ENCODE measurements around the gene LHX3.
"Not testable (repeated sequence)": the region's sequence is repeated elsewhere in the genome, so short reads cannot be mapped to it uniquely, and the experiment has no call there.

LHX3 gene

DNA sequence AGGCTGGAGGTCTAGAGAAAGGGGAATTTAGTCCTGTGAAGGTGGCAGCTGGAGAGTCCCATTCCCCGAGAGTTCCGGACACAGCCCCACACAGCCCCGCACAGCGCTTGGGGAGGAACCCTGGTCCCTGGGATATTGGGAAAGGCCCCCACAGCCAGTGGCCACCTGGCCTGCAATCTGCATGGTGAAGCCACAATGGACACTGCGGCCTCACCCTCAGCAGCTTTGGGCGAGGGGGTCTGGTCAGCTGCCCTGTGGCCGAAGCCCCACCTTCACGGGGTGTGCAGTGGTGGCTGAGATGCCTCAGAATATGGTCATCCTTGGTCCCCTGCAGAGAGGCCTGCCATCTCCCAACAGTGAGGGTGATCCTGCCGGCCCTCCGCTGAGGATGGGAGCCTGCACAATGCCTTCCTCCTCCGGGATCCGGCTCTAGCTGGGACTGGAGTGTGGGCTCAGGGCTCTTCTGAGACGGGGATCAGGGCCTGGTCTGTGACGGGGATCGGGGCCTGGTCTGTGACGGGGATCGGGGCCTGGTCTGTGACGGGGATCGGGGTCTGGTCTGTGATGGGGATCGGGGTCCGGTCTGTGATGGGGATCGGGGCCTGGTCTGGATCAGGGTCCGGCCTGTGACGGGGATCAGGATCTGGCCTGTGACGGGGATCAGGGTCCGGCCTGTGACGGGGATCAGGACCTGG lies 52.9 kb downstream of the LHX3 start:
- DNase-seq = no peak

DNA sequence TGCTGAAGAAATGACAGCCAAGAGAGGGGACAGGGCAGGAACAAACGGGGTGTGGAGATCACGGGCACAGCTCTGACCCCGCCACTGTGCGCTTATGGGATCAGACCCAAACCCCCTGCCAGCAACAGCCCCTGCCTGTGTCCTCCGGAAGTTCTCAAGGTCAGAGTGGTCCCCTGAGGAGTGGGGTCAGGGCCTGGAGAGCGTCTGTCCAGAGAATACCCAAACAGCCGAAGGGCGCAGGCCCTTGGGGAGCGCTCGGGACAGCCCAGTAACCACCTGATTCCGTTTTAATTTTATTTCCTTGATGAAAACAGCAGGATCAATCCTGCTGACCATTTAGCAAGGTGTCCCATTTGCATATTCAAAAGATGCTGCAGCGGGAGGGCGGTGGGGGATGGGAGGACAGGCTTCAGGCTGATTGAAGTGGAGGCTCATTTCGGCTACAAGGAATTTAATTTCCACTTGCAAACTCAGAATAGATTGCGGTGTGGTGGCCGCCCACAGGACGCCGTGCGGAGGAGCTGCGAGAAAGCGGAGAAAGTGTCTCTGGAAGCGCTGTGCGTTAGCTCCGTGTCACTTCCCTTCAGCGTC lies 53.6 kb downstream of the LHX3 start:
- no peak for DNase-seq

- DNase-seq = not testable (repeated sequence)
These were observed 54.2 kb downstream of the LHX3 start for GRCh38 chr9:136150664-136151213.

DNA sequence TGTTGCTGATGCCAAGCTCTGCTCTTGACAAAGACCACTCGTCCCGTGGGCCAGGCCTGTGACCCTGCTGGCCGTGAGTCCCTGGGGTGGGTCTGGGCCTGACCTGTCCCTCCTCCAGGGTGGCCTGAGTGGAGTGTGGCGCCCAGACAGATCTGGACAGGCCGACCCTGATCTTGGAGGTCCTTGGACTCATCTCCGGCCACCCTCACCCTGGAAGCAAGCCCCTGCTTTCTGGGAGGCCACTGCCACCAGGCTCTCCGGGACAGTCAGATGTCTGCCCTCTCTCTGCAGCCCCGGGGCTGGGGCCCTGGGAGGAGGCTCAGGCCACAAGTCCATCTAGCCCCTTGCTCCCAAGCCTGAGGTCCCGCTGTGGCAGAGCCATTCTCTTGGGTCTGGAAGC lies 55.1 kb downstream of the LHX3 start:
- DNase-seq = no peak

DNA sequence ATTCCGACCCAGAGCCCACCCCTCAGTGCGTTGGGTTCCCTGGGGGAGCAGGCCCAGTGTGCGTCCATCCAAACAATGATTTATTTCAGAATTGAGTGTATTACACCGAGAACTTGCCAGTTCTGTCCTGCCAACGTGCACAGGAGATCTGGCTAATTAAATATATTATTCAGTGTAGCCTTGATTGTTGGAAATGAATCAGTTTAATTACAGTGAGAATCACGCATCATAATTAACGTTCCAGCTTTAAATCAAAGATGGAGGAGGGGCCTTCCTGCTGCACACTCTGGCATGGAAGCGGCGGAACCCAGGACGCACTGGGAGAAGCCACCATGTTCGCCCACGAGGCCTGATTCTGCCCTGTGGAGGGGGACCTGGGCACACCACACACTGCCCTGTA lies 55.6 kb downstream of the LHX3 start:
- DNase-seq = no peak

- no peak for DNase-seq
These were observed 56.2 kb downstream of the LHX3 start for GRCh38 chr9:136148766-136149165.

GRCh38 chr9:136147890-136148714 lies 56.8 kb downstream of the LHX3 start:
- DNase-seq = no peak

DNA sequence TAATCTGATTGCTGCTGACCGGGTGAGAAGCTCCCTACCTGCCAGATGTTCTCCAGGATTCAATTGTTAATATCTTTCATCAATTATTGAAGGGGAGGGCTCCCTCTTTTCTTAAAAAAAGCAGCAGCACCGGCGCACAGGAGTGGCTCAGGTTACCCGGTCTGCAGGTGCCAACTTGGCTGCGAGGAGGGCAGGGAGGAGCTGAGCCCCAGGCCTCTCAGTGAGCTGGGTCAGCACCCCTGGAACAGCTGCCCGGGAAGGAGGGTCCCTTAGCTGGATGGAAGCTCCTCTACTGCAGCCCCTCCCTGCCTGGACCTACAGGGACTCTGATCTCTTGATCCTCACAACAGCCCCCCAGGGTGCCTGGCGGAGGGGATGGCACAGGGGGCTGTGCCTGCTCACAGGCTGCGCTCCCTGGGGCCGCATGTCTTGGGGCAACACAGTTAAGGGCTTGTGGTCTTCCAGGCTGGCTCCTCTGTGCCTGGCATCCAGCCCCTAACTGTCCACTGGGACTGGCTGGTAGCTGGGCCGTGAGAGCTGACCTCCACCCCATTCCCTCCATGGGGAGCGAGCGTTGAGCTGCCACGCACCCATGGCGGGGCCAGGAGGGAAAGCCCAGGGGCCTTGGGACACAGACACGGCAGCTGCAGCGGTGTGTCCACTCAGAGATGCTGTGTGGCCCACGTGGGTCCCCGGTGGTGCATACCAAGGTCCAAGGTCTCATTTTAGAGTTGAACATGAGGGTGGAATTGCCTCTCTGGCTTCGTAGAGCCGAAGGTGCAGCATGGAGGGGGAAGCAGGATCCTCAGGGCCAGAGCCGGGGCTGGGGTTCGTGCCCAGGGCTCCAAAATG lies 57.7 kb downstream of the LHX3 start:
- DNase-seq = no peak
